ENCODE measurements around the gene ERBB4. TPM values are rescaled to one million over a fixed set of nuclear protein-coding genes. Genes with fewer than 3 reads are reported as not detected.
"Not testable (repeated sequence)": the region's sequence is repeated elsewhere in the genome, so short reads cannot be mapped to it uniquely, and the experiment has no call there.

Gene ERBB4
- total RNA-seq, 1 donor from 2014 or later: 2.6 TPM

GRCh38 chr2:212489719-212490346 is 48.8 kb downstream of the ERBB4 start:
- Histone ChIP-seq H3K4me3 (ENCODE audit: low read depth, low read length) (no peak overlapping the region), H3K36me3 (ENCODE audit: control insufficient read depth, insufficient read depth, low read length) (no peaks in the 10 kb centered on the region), H3K27me3 (ENCODE audit: control insufficient read depth, insufficient read depth, low read length) (no peaks in the 10 kb centered on the region)
- DNase-seq (ENCODE audit: low read depth): no peak
- no peak for TF ChIP-seq CTCF (IDR thresholded peaks at IDR 0.05; ENCODE audit: insufficient read depth, low read length, poor library complexity, severe bottlenecking)

GRCh38 chr2:212488611-212489010 is 50.0 kb downstream of the ERBB4 start:
- no peaks in the 10 kb centered on the region for H3K27me3 ChIP-seq (ENCODE audit: control insufficient read depth, insufficient read depth, low read length)
- no peak for TF ChIP-seq CTCF (IDR thresholded peaks at IDR 0.05; ENCODE audit: insufficient read depth, low read length, poor library complexity, severe bottlenecking)
- H3K36me3 ChIP-seq (ENCODE audit: control insufficient read depth, insufficient read depth, low read length): no peaks in the 10 kb centered on the region
- no peak for DNase-seq (ENCODE audit: low read depth)
- H3K4me3 ChIP-seq (ENCODE audit: low read depth, low read length): no peak overlapping the region

DNA sequence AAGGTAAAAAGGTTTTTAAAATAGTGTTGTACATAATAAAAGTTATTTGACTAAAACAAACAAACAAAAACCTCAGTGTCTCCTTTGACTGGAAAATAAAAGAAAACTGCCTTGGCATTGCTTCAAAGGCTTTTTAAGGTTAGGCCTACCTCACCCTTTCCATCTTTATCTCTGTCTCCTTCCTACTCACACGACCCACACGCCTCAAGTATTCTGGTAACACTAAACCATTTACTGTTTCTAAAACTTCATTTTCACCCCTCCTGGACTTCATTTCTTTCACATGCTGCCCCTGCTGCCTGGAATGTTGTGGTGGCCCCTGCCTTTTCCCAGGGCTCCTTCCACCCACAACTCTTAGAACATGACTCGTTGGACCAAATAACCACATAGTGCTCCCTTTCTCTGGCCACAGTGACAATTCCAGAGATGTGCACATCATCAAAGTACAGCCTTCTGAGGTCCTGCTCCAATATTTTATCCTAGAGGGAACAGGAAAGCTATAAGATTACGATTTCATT is 54.0 kb downstream of the ERBB4 start:
- H3K36me3 ChIP-seq (ENCODE audit: control insufficient read depth, insufficient read depth, low read length): no peaks in the 10 kb centered on the region
- DNase-seq (ENCODE audit: low read depth): no peak
- H3K4me3 ChIP-seq (ENCODE audit: low read depth, low read length): no peak overlapping the region
- peak; percentile 39 for TF ChIP-seq CTCF (IDR thresholded peaks at IDR 0.05; ENCODE audit: insufficient read depth, low read length, poor library complexity, severe bottlenecking)
- H3K27me3 ChIP-seq (ENCODE audit: control insufficient read depth, insufficient read depth, low read length): no peaks in the 10 kb centered on the region

DNA sequence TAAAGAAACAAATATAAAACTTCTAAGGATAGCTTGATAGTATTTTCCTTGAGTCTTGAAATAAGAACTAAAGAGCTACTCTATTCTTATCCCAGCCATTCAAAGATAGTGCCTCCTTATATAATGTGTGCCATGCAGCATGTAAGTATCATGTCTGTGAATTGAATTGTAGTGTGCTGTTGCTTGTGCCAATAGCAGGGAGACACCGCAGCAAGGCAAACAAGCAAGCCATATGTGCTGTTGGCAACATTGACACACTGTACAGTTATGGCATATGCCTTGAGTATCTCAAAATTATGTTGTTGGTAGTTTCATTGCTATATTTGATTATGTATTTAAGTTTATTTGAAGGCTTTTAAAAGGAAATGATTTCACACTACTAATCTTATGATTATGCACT is 58.2 kb downstream of the ERBB4 start:
- DNase-seq (ENCODE audit: low read depth): no peak
- no peaks in the 10 kb centered on the region for H3K27me3 ChIP-seq (ENCODE audit: control insufficient read depth, insufficient read depth, low read length)
- no peaks in the 10 kb centered on the region for H3K36me3 ChIP-seq (ENCODE audit: control insufficient read depth, insufficient read depth, low read length)
- no peak overlapping the region for H3K4me3 ChIP-seq (ENCODE audit: low read depth, low read length)
- TF ChIP-seq CTCF (IDR thresholded peaks at IDR 0.05; ENCODE audit: insufficient read depth, low read length, poor library complexity, severe bottlenecking): no peak

GRCh38 chr2:212477571-212477970 is 61.0 kb downstream of the ERBB4 start:
- H3K27me3 ChIP-seq (ENCODE audit: control insufficient read depth, insufficient read depth, low read length): no peaks in the 10 kb centered on the region
- no peak for TF ChIP-seq CTCF (IDR thresholded peaks at IDR 0.05; ENCODE audit: insufficient read depth, low read length, poor library complexity, severe bottlenecking)
- no peaks in the 10 kb centered on the region for H3K36me3 ChIP-seq (ENCODE audit: control insufficient read depth, insufficient read depth, low read length)
- H3K4me3 ChIP-seq (ENCODE audit: low read depth, low read length): no peak overlapping the region
- DNase-seq (ENCODE audit: low read depth): no peak

DNA sequence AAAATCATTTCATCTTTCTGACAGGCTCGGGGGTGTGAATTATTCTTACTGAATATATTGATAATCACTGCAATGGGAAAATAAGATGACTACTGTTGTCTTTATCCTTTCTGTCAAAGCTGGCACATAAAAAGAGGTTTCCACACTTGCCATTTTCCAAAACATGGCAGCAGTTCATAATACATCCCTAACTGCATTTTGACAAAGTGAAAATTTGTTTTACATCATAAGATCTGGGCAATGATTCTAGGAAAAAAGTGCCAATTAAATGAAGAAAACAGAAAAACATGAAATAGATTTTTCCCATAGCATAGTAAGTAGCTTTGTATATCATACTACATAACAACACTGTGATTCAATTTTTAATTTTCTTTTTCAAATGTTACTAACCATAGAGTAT is 65.4 kb downstream of the ERBB4 start:
- no peak for DNase-seq (ENCODE audit: low read depth)
- Histone ChIP-seq H3K36me3 (ENCODE audit: control insufficient read depth, insufficient read depth, low read length) (no peaks in the 10 kb centered on the region), H3K27me3 (ENCODE audit: control insufficient read depth, insufficient read depth, low read length) (no peaks in the 10 kb centered on the region), H3K4me3 (ENCODE audit: low read depth, low read length) (no peak overlapping the region)
- no peak for TF ChIP-seq CTCF (IDR thresholded peaks at IDR 0.05; ENCODE audit: insufficient read depth, low read length, poor library complexity, severe bottlenecking)

GRCh38 chr2:212467551-212467950 is 71.1 kb downstream of the ERBB4 start:
- H3K27me3 ChIP-seq (ENCODE audit: control insufficient read depth, insufficient read depth, low read length); H3K36me3 ChIP-seq (ENCODE audit: control insufficient read depth, insufficient read depth, low read length); H3K4me3 ChIP-seq (ENCODE audit: low read depth, low read length); DNase-seq (ENCODE audit: low read depth): not testable (repeated sequence)

Measured in kidney epithelial cell (primary cell).